Neutrophil (primary cell): ENCODE data around the gene TMEM236.

Experiments
- H3K27ac ChIP-seq: fragments of 200-600 bp; sonication (generic); 2 replicates; pipeline ENCODE4 v1.5.1; 2016; ENCODE audit warnings: mild to moderate bottlenecking, moderate library complexity
- H3K27me3 ChIP-seq: fragments of 200-600 bp; sonication (generic); 2 replicates; pipeline ENCODE4 v1.6.0; 2016; ENCODE audit warnings: mild to moderate bottlenecking
- H3K36me3 ChIP-seq: fragments of 200-600 bp; sonication (generic); 2 replicates; pipeline ENCODE4 v1.5.1; 2017
- H3K4me1 ChIP-seq, 2 experiments: fragments of 200-600 bp in 1 of 2; sonication (generic) in 1 of 2; 1 replicate in 1 of 2; 2 replicates in 1 of 2; pipeline versions ENCODE4 v1.5.1 to v1.6.1; 2013 to 2016; ENCODE audit warnings: low read depth in 1 of 2, low read length in 1 of 2, mild to moderate bottlenecking in 1 of 2, moderate library complexity in 1 of 2; ENCODE audit not compliant: control insufficient read depth in 1 of 2, insufficient read depth in 1 of 2
- H3K4me3 ChIP-seq, 2 experiments: fragments of 200-600 bp in 1 of 2; sonication (generic) in 1 of 2; 1 replicate in 1 of 2; 2 replicates in 1 of 2; pipeline ENCODE4 v1.5.1; 2013 to 2016; ENCODE audit warnings: low read depth in 1 of 2, low read length in 1 of 2, mild to moderate bottlenecking in 1 of 2, moderate library complexity in 1 of 2
- H3K9me3 ChIP-seq: fragments of 200-600 bp; sonication (generic); 2 replicates; pipeline ENCODE4 v1.5.1; 2016
- TF ChIP-seq, protein P1 (sequence below): fragments of 200-600 bp; sonication (generic); IDR thresholded peaks from 2 replicates; pipeline ENCODE4 v1.5.1; 2016; ENCODE audit warnings: antibody characterized with exemption

The TMEM236 gene

DNA sequence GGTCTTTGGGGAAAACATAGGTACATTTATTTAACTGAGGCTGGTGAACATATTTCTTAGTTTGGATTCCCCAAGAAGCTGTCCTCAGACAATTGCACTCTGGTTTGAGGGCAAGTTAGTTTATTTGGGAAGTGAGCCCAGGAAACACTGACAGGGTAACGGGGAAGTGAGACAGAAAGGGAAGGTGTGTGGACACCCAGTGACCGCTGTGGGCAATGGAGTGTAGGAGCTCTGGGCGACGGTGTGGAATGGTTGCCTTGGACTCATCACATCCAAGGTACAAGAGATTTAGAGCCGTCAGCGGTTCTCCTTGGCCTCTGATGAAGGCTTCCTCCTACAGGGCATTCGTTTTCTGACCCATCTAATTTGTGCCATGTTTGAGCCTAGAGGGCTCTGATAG is 64.2 kb downstream of the TMEM236 start:
- TF ChIP-seq, protein P1, sequence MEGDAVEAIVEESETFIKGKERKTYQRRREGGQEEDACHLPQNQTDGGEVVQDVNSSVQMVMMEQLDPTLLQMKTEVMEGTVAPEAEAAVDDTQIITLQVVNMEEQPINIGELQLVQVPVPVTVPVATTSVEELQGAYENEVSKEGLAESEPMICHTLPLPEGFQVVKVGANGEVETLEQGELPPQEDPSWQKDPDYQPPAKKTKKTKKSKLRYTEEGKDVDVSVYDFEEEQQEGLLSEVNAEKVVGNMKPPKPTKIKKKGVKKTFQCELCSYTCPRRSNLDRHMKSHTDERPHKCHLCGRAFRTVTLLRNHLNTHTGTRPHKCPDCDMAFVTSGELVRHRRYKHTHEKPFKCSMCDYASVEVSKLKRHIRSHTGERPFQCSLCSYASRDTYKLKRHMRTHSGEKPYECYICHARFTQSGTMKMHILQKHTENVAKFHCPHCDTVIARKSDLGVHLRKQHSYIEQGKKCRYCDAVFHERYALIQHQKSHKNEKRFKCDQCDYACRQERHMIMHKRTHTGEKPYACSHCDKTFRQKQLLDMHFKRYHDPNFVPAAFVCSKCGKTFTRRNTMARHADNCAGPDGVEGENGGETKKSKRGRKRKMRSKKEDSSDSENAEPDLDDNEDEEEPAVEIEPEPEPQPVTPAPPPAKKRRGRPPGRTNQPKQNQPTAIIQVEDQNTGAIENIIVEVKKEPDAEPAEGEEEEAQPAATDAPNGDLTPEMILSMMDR = no peak
- H3K27ac ChIP-seq = no peak overlapping the region
- no peaks in the 10 kb centered on the region for H3K27me3 ChIP-seq
- no peaks in the 10 kb centered on the region for H3K9me3 ChIP-seq
- H3K4me1 ChIP-seq = no peaks in the 10 kb centered on the region
- H3K36me3 ChIP-seq = no peaks in the 10 kb centered on the region
- no peak overlapping the region for H3K4me3 ChIP-seq

DNA sequence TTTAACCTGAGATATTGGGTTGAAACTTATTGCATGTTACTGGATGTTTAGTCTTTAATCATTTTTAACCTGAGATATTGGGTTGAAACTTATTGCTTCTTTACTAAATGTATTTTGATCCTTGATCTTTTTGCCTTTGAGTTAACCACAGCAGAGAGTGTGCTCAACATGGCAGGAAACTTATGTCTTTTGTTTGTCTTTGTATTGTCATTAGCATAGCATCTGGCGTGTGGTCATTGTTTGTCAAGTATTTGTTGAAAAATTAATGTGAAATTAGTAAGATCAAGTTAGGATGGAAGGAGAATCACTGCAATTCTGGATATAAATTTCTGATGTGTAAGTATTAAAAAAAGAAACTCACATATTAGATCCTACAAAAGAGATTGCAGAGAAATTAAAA is 65.3 kb downstream of the TMEM236 start:
- no peaks in the 10 kb centered on the region for H3K27me3 ChIP-seq
- no peak overlapping the region for H3K4me3 ChIP-seq
- no peak overlapping the region for H3K27ac ChIP-seq
- H3K36me3 ChIP-seq = no peaks in the 10 kb centered on the region
- TF ChIP-seq, protein P1 = no peak
- H3K9me3 ChIP-seq = no peaks in the 10 kb centered on the region
- no peaks in the 10 kb centered on the region for H3K4me1 ChIP-seq

DNA sequence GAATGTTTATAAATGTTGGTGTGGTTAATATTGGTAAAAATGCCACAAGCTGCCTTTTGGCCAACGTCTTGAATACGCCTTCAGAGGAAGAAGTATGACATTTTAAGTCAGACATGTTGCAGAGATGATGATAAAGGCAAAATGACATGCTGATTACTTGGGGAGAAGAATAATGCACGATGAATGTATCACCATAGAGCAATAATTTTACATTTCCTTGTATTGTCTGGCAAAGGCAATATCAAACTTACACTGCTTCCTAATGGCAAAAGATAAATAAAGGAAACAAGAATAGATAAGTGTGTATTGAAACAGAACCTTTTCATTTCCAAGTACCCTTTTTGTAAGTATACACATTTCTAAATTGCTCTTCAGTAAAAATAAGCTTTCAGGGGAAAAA is 65.8 kb downstream of the TMEM236 start:
- Histone ChIP-seq H3K27me3 (no peaks in the 10 kb centered on the region), H3K4me3 (no peak overlapping the region), H3K27ac (no peak overlapping the region), H3K9me3 (no peaks in the 10 kb centered on the region), H3K36me3 (no peaks in the 10 kb centered on the region), H3K4me1 (no peaks in the 10 kb centered on the region)
- TF ChIP-seq, protein P1 = no peak

DNA sequence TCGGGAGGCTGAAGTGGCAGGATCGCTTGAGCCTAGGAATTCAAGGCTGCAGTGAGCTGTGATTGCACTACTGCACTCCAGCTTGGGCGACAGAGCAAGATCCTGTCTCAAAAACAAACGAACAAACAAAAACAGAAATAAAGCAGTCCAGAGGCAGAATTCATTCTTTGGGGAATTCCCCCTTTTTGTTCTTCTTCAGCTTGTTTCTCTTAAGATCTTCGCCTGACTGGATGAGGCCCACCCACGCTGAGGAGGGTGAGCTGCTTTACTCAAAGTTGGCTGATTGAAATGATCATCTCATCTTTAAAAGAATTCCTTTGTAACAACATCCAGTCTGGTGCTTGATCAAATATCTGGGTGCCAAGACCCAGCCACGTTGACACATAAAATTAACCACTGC is 67.8 kb downstream of the TMEM236 start:
- TF ChIP-seq, protein P1 = no peak
- no peak overlapping the region for H3K4me3 ChIP-seq
- H3K4me1 ChIP-seq = no peaks in the 10 kb centered on the region
- H3K27me3 ChIP-seq = no peaks in the 10 kb centered on the region
- no peak overlapping the region for H3K27ac ChIP-seq
- H3K36me3 ChIP-seq = no peaks in the 10 kb centered on the region
- no peaks in the 10 kb centered on the region for H3K9me3 ChIP-seq

DNA sequence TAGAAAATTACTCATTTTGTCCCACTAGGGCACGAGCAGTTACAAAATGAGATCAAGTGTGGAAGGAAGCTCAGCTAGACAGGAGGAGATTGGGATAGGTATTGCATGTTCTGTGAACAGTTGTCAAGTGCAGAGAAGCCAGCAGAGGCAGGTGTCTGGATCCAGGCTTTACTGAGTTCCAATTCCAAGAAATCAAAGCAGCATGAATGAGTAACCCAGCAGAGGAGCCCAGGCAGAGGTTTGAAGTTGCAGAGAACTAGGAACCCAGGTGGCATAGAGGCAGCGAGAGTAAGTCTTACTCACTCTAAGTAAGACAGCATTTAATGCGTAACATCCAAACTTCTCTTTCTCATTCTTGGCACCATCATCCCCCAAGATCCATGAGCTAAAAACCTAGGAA is 68.9 kb downstream of the TMEM236 start:
- no peaks in the 10 kb centered on the region for H3K9me3 ChIP-seq

More for the DNA sequence above, 68.9 kb downstream of the TMEM236 start:
- TF ChIP-seq, protein P1 = no peak
- Histone ChIP-seq H3K27ac (no peak overlapping the region), H3K36me3 (no peaks in the 10 kb centered on the region), H3K27me3 (no peaks in the 10 kb centered on the region), H3K4me3 (no peak overlapping the region), H3K4me1 (no peaks in the 10 kb centered on the region)
